Pancreas (tissue), 10 donors: Measurements from ENCODE around the gene VDAC1. TPM values are rescaled to one million over a fixed set of nuclear protein-coding genes. Genes with fewer than 3 reads are reported as not detected.

Experiments used
- ATAC-seq, 4 donors: fragments of 200-7000 bp; cut with Tn5 transposase; one replicate each; pipeline versions ENCODE4 v1.8.0 to v1.9.1; 2020; ENCODE audit warnings: mild to moderate bottlenecking in 4 of 4, moderate library complexity in 4 of 4
- DNase-seq, 6 donors: peaks; one replicate each; pipeline ENCODE4 v3.0.0-alpha.2; 2020
- FAIRE-seq: peaks from 2 replicates; lab custom pipeline; 2012; peaks lifted over from hg19 to GRCh38; lab: Jason Lieb, UNC
- H3K27ac ChIP-seq, 4 donors: fragments of 200-600 bp; sonication (generic); 1 replicate in 3 of 4; 2 replicates in 1 of 4; pipeline versions ENCODE4 v1.5.0 to v1.8.0; 2020
- H3K27me3 ChIP-seq, 4 donors: fragments of 200-600 bp; one replicate each; pipeline ENCODE4 v1.8.0; 2021
- H3K36me3 ChIP-seq, 3 donors: fragments of 200-600 bp; sonication (generic) in 1 of 3; one replicate each; pipeline versions ENCODE4 v1.5.0 to v1.8.0; 2020 to 2021
- H3K4me1 ChIP-seq, 3 donors: fragments of 200-600 bp; one replicate each; pipeline ENCODE4 v1.8.0; 2021
- H3K4me3 ChIP-seq, 4 donors: fragments of 200-600 bp; sonication (generic) in 2 of 4; one replicate each; pipeline versions ENCODE4 v1.5.0 to v1.8.0; 2020 to 2021
- H3K9me3 ChIP-seq, 4 donors: fragments of 200-600 bp; one replicate each; pipeline ENCODE4 v1.8.0; 2021
- WGBS, 2 donors: extraction: QIAGEN DNeasy Blood & Tissue Kit; methylation state at CpG; one replicate each; pipeline ENCODE4 v1.1.7; 2013; 5-methylcytosine and 5-hydroxymethylcytosine counted together
- intact Hi-C, 3 donors: fragments of 100-400 bp; cut with DNase I; formaldehyde crosslinking; loops; one replicate each; pipeline versions ENCODE4 v1.11.1 to v1.14.2; 2022
- polyA plus RNA-seq, 2 donors: library from polyadenylated mRNA; stranded (reverse); fragments of 200-250 nt; gene quantifications; one replicate each; pipeline ENCODE4 v1.2.3, GENCODE V29; 2013
- total RNA-seq, 6 donors: library from RNA; stranded (reverse); fragmentation: NEBNext Ultra II Directional in 4 of 6; extraction: Animal tissue kit (Norgen Biotek cat#: 25700) in 4 of 6; gene quantifications; one replicate each; pipeline versions ENCODE4 v1.2.1 to v1.2.4, GENCODE V29; 2021 to 2023
- TF ChIP-seq, protein P1 (sequence below), 4 donors: fragments of 200-600 bp; sonication (generic) in 3 of 4; IDR thresholded peaks; one replicate each; pipeline versions ENCODE4 v1.5.0 to v1.8.0; 2021; ENCODE audit warnings: antibody characterized with exemption in 4 of 4
- donor health status: healthy with polysubstance abuse.
- donor health status: DM: no; HTN: no; CAD: no; lungs with moderate emphysema.
- donor health status: DM: no; HTN: no; CAD: no.
- donor health status: control.
- donor health status: control.
- donor health status: Bipolar disorder and iron deficiency.
- donor health status: DM: yes; HTN: yes; CAD: no.
- donor health status: DM: no; HTN: no; CAD: no.
- donor health status: DM: no; HTN: no; CAD: no.
- donor health status: DM: yes; HTN: yes; CAD: no.

The VDAC1 gene
- total and polyA plus RNA-seq, 8 donors, result 41.8 to 87.8 (median 63.4) TPM

- no peak overlapping the region for H3K4me3 ChIP-seq
- no peaks in the 10 kb centered on the region for H3K27me3 ChIP-seq
- intact Hi-C loops, result loop anchor here in 2 of 3 donors (5.0 to 10.0 kb wide), 3 partner anchors 91 to 231 kb away; no protein-coding TSS in a partner anchor
- DNase-seq (peak in 1 of 6 donors; percentile 5), ATAC-seq (no peak), FAIRE-seq (no peak)
- no peaks in the 10 kb centered on the region for H3K4me1 ChIP-seq
- H3K9me3 ChIP-seq, result no peaks in the 10 kb centered on the region
- no peaks in the 10 kb centered on the region for H3K36me3 ChIP-seq
- 79 to 82% methylated on average over 18 of the region's 18 CpGs for WGBS, 2 donors
- no peak overlapping the region for H3K27ac ChIP-seq
- TF ChIP-seq, protein P1, sequence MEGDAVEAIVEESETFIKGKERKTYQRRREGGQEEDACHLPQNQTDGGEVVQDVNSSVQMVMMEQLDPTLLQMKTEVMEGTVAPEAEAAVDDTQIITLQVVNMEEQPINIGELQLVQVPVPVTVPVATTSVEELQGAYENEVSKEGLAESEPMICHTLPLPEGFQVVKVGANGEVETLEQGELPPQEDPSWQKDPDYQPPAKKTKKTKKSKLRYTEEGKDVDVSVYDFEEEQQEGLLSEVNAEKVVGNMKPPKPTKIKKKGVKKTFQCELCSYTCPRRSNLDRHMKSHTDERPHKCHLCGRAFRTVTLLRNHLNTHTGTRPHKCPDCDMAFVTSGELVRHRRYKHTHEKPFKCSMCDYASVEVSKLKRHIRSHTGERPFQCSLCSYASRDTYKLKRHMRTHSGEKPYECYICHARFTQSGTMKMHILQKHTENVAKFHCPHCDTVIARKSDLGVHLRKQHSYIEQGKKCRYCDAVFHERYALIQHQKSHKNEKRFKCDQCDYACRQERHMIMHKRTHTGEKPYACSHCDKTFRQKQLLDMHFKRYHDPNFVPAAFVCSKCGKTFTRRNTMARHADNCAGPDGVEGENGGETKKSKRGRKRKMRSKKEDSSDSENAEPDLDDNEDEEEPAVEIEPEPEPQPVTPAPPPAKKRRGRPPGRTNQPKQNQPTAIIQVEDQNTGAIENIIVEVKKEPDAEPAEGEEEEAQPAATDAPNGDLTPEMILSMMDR (IDR thresholded peaks at IDR 0.05), result no peak
These were observed 39.3 kb upstream of the VDAC1 start for GRCh38 chr5:134043793-134044792.

DNA sequence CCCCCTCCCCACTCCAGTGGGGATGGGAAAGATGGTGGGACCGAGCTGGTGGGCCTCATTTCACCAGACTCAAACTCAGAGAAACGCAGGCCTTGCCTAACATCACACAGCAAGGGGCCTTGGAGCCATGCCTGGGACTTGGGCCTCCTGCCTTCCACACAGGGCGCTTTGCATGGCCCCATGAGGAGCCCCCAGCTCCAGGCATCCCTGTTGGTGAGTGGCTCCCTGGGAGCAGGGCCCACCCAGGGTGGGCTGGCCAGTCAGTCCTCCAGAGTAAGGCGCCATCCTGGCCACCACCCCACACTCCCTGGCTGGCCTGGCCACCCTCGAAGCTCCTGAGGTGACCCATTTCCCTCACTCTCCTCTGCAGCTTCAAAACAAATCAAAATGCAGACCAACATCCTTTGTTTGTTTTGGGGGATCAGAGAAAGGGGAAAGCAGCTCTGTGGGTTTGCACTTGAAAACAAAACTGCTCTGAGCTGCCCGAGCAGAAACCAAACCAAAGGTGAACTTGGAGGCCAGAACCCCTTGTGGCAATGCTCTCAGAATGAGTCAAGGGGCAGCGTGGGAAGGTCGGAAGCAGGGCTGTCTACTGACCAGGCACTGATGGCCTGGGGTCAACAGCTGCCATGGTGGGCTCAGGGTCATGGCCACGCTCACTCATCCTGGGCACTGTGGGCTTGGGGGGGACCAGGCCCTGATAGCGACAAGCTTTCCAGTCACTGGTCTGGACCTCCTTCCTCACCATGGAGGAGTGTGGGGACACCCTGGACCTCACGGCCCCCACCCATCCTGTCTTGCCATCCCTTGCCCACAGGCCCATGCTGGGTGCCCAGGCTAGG lies 37.0 kb upstream of the VDAC1 start:
- DNase-seq, result no peak
- ATAC-seq, result no peak
- 70 to 77% methylated on average over 10 to 11 of the region's 11 CpGs for WGBS, 2 donors
- intact Hi-C loops, result loop anchor here in 2 of 3 donors (5.0 to 10.0 kb wide), 3 partner anchors 93 to 233 kb away; no protein-coding TSS in a partner anchor
- TF ChIP-seq, protein P1 (IDR thresholded peaks at IDR 0.05), result no peak
- no peaks in the 10 kb centered on the region for H3K36me3 ChIP-seq
- H3K27me3 ChIP-seq, result no peaks in the 10 kb centered on the region
- no peaks in the 10 kb centered on the region for H3K4me1 ChIP-seq
- no peak for FAIRE-seq
- no peak overlapping the region for H3K4me3 ChIP-seq
- no peaks in the 10 kb centered on the region for H3K9me3 ChIP-seq
- no peak overlapping the region for H3K27ac ChIP-seq

DNA sequence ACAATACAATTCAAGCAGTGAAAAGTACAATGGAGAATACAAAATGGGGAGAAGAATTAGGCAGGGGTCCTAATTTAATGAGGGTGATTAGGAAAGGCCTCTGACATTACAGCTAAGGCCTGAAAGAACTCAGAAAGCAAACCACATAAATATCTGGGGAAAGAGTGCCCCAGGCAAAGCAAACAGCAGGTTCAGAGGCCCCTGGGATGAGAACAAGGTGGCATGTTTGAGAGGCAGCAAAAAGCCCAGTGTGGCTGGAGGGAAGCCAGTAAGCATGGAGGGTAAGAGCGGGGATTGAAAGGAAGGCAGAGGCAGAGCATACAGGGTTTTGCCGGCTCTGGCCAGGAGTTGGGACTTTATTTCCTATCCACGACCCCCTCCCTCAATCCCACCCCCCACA lies 33.4 kb upstream of the VDAC1 start:
- TF ChIP-seq, protein P1 (IDR thresholded peaks at IDR 0.05), result no peak
- ATAC-seq (no peak), FAIRE-seq (no peak), DNase-seq (no peak)
- H3K27me3 ChIP-seq, result no peaks in the 10 kb centered on the region
- H3K27ac ChIP-seq, result no peak overlapping the region
- no peaks in the 10 kb centered on the region for H3K4me1 ChIP-seq
- WGBS, 2 donors, result 64 to 73% methylated on average over 3 of the region's 3 CpGs
- no peaks in the 10 kb centered on the region for H3K36me3 ChIP-seq
- no peak overlapping the region for H3K4me3 ChIP-seq
- intact Hi-C loops, result loop anchor here in 1 of 3 donors (10.0 kb wide), 1 partner anchor 537 kb away; no protein-coding TSS in a partner anchor
- no peaks in the 10 kb centered on the region for H3K9me3 ChIP-seq

GRCh38 chr5:134037160-134037559 lies 32.4 kb upstream of the VDAC1 start:
- ATAC-seq, result no peak
- intact Hi-C loops, result loop anchor here in 1 of 3 donors (10.0 kb wide), 1 partner anchor 538 kb away; no protein-coding TSS in a partner anchor
- Histone ChIP-seq H3K9me3 (no peaks in the 10 kb centered on the region), H3K27ac (no peak overlapping the region), H3K36me3 (no peaks in the 10 kb centered on the region), H3K4me3 (no peak overlapping the region), H3K27me3 (no peaks in the 10 kb centered on the region), H3K4me1 (no peaks in the 10 kb centered on the region)
- 28 to 33% methylated on average over 2 of the region's 2 CpGs for WGBS, 2 donors
- TF ChIP-seq, protein P1 (IDR thresholded peaks at IDR 0.05), result no peak
- DNase-seq, result no peak
- FAIRE-seq, result no peak
